Tibial nerve (tissue), 3 donors: Measurements from ENCODE around the gene SUN5.

Experiments used
- CTCF ChIP-seq, 5 experiments: fragments of 200-600 bp in 3 of 5; fragments of 450-650 bp in 2 of 5; sonication (generic) in 3 of 5; IDR thresholded peaks; one replicate each; pipeline ENCODE4 v1.5.1; 2016 to 2019; ENCODE audit warnings: antibody characterized with exemption in 5 of 5, mild to moderate bottlenecking in 3 of 5, moderate library complexity in 2 of 5
- POLR2A ChIP-seq, 2 donors: fragments of 450-650 bp; IDR thresholded peaks; one replicate each; pipeline ENCODE4 v1.6.1; 2017; ENCODE audit warnings: antibody characterized with exemption in 2 of 2, mild to moderate bottlenecking in 2 of 2, moderate library complexity in 2 of 2

- TF ChIP-seq CTCF (IDR thresholded peaks at IDR 0.05) (no peak), POLR2A (IDR thresholded peaks at IDR 0.05) (no peak)
Measured at GRCh38 chr20:33009214-33010132, 5.2 kb upstream of the SUN5 start.
